ENCODE results near the gene ALPL. TPM values are rescaled to one million over a fixed set of nuclear protein-coding genes. Genes with fewer than 3 reads are reported as not detected.
"Not testable (repeated sequence)": the region's sequence is repeated elsewhere in the genome, so short reads cannot be mapped to it uniquely, and the experiment has no call there.

Gene ALPL
- total RNA-seq, 1 experiment from 2014 or later = not detected

- peak; percentile 37 for DNase-seq (ENCODE audit: low read depth)
Measured at GRCh38 chr1:21553116-21553926, 44.1 kb downstream of the ALPL start.

- DNase-seq (ENCODE audit: low read depth) = no peak
Measured at GRCh38 chr1:21559788-21560567, 50.8 kb downstream of the ALPL start.

DNA sequence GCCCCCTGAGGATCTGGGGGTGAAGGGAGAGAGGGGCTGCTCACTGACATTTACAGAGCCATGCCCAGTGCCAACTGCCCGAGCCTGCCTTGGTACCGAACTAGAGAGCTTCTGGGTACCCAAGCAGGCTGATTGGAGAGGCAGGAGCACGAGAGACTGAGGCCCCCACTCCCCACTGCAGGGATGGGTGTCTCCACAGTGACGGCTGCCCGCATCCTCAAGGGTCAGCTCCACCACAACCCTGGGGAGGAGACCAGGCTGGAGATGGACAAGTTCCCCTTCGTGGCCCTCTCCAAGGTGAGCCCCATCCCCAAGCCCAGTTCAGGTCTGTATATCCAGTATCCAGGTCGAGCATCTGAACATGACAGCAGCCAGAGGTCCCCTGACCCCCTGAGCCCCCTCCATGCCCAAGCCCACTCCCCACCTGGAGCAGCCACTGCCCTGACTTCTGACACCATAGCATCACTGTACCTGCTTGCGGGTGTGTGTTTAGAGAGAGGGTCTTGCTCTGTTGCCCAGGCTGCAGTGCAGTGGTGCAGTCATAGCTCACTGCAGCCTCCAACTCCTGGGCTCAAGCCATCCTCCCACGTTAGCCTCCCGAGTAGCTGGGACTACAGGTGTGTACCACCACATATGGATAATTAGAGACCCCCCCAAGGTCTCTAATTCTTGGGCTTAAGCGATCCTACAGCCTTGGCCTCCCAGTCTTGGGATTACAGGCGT lies 51.9 kb downstream of the ALPL start:
- DNase-seq (ENCODE audit: low read depth) = no peak

GRCh38 chr1:21562896-21563295 lies 53.7 kb downstream of the ALPL start:
- DNase-seq (ENCODE audit: low read depth) = no peak

DNA sequence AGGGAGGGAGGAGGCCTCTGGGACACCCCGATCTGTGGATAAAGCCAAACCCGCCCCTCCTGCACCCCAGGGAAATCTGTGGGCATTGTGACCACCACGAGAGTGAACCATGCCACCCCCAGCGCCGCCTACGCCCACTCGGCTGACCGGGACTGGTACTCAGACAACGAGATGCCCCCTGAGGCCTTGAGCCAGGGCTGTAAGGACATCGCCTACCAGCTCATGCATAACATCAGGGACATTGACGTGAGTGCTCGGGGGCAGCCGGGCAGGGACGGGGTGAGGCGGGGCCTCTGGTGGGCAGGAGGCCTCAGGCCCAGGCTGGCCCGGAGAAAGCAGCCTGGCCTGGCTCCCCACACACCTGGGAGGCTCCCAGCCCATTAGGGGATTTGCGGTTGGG lies 54.7 kb downstream of the ALPL start:
- DNase-seq (ENCODE audit: low read depth) = no peak

GRCh38 chr1:21564521-21565095 lies 55.4 kb downstream of the ALPL start:
- no peak for DNase-seq (ENCODE audit: low read depth)

- DNase-seq (ENCODE audit: low read depth) = no peak
Measured at GRCh38 chr1:21565285-21565684, 56.1 kb downstream of the ALPL start.

DNA sequence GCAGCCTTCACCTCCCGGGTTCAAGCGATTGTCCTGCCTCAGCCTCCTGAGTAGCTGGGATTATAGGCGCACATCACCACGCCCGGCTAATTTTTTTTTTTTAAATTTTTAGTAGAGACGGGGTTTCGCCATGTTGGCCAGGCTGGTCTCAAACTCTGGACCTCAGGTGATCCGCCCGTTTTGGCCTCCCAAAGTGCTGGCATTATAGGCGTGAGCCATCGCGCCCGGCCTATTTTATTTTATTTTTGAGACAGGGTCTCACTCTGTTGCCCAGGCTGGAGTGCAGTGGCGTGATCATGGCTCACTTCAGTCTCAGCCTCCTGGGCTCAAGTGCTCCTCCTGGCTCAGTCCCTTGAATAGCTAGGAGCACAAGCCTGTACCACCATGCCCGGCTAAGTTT lies 57.1 kb downstream of the ALPL start:
- not testable (repeated sequence) for DNase-seq (ENCODE audit: low read depth)

GRCh38 chr1:21567241-21568005 lies 58.2 kb downstream of the ALPL start:
- DNase-seq (ENCODE audit: low read depth) = no peak

DNA sequence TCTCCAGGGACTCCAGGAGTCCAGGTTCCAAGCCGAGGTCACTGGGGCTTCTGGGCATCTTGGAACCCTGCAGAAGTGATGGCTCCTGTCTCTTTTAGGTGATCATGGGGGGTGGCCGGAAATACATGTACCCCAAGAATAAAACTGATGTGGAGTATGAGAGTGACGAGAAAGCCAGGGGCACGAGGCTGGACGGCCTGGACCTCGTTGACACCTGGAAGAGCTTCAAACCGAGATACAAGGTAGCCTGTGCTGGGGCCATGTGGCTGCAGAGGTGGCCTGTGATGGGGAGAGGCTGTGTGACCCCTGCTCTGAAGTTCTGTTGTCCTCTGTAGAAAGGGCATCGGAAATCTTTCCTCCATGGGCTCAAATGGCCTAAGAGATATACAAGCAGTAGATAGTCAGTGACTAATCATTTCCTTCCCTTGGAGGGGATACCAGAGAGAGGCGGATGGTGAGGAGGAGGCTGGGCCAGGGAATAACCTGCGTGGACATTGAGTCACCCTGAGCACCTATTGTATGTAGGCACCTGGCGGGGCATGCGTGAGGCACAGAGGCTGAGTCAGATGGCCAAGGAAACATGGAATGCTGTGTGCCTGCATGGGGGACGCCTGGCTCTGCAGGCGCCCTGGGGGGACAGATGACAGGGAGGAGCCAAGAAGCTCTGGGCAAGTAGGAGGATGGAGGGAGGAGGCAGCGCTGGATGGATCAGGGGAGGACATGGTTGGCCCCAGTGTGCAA lies 59.0 kb downstream of the ALPL start:
- DNase-seq (ENCODE audit: low read depth) = no peak

DNA sequence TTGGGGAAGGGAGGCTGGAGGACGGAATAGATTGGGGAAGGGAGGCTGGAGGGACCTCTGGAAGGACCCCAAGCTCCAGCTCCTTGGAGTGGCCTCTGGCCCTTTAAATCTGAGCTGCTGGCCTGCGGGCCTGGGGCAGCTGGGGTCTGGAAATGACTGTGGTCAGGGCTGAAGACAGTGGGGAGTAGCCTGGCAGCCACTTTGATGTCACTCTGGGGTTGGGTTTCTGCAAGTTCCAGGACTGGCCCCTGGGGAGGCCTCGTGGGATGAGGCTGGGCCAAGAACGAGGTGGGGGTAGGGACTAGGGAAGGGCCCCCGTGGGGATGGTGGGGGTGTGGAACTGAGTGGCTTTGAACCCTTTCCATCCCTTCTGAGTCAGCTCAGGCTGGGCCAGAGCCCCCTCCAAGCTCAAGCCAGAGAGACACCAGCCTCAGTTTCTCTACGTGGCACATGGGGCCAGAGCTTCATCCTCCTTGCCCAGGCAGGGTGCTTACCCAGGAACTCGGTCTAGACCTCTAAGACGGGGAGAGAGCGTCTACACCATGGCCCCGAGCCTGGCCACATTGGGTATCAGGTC lies 59.7 kb downstream of the ALPL start:
- DNase-seq (ENCODE audit: low read depth) = no peak

- no peak for DNase-seq (ENCODE audit: low read depth)
Measured at GRCh38 chr1:21569820-21570527, 60.8 kb downstream of the ALPL start.

GRCh38 chr1:21570528-21570875 lies 61.3 kb downstream of the ALPL start:
- DNase-seq (ENCODE audit: low read depth) = no peak

DNA sequence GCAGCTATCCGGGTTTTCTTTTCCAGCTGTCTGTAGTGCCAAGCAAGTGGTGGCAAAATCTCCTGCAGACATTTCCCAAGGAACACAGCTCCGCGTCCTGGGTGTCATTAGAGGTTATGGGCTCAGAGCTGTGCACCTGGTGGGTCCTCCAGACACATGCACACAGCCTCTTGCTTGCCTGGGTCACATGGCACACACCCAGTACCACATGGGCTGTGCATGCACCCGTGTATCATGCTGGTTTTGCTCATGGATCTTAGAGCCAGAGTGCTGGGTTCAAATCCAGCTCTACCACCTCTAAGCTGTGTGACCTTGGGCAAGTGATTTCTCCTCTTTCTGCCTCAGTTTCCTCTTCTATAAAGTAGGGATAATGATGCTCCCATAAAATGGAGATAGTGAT lies 61.7 kb downstream of the ALPL start:
- DNase-seq (ENCODE audit: low read depth) = no peak

- no peak for DNase-seq (ENCODE audit: low read depth)
Measured at GRCh38 chr1:21572221-21572620, 63.0 kb downstream of the ALPL start.

DNA sequence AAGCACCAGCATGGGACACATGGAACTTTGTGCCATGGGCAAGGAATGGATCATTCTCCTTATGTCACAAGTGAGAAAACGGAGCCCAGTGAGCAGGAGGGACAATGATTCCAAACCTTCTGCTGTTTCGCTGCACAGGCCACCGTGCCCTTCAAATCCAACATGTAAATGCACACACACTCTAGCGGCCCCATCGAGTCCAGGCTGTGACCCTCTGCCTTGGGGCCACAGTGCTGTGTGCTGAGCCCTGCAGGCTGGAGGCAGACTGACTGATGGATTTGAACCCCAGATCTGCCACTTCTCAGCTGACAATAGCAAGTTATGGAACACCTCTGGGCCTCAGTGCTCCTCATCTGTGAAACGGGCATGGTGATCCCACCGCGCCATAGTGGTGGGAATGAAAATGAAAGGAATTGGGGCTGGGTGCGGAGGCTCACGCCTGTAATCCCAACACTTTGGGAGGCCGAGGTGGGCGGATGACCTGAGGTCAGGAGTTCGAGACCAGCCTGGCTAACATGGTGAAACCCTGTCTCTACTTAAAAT lies 63.6 kb downstream of the ALPL start:
- no peak for DNase-seq (ENCODE audit: low read depth)

DNA sequence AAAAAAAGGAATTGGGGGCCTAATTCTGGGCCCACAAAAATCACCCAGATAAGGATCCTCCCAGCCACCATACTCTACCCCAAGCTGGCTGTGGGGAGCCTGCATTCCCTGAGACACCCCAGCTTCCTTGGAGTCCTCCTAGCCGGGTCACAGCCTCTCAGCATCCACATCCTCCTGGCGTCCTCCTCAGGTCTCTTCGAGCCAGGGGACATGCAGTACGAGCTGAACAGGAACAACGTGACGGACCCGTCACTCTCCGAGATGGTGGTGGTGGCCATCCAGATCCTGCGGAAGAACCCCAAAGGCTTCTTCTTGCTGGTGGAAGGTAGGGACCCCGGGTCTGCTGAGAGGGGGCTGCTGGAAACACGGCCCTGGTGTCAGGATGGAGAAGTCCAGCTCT lies 64.3 kb downstream of the ALPL start:
- no peak for DNase-seq (ENCODE audit: low read depth)

DNA sequence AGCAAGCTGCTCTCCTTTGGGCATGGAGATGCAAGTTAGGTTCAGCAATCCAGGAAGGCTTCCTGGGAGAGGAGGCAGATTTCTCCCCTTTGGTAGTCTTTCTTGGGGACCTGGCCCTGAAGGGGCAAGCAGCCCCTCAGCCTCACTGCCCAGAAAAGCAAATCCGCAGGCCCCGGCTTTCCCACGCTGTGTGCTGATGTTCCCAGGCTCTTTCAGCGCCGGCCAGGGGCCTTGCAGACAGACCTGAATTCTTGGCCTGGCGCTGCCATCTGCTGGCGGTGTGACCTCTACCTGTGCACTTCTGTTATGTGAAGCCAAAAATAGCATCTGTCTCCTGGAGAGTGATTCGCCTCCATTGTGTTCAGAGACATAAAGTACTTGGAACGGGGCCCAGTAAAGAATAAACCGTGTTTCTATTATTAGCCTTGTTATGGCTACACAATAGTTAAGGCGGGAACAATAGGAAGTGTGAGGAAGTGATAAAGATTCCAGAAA lies 64.8 kb downstream of the ALPL start:
- peak; percentile 62 for DNase-seq (ENCODE audit: low read depth)
